Measurements from ENCODE around the gene TUBG2. TPM values are rescaled to one million over a fixed set of nuclear protein-coding genes. Genes with fewer than 3 reads are reported as not detected.
"Not testable (repeated sequence)": the region's sequence is repeated elsewhere in the genome, so short reads cannot be mapped to it uniquely, and the experiment has no call there.

Gene TUBG2
- total RNA-seq, 1 donor from 2014 or later, result 26.9 TPM

- H3K9me3 Mint-ChIP-seq (ENCODE audit: low read depth), result no peaks in the 10 kb centered on the region
- no peak overlapping the region for H3K4me3 Mint-ChIP-seq (ENCODE audit: low read depth)
- DNase-seq (ENCODE audit: low spot score, unreplicated experiment), result peak; percentile 10
- H3K27ac Mint-ChIP-seq, result no peak overlapping the region
- TF ChIP-seq CTCF (IDR thresholded peaks at IDR 0.05; ENCODE audit: unreplicated experiment), result peak; percentile 11
- H3K36me3 Mint-ChIP-seq (ENCODE audit: insufficient read depth), result peaks cover 9% of the 10 kb centered on the region
- H3K4me1 Mint-ChIP-seq (ENCODE audit: low read depth), result peaks cover 5% of the 10 kb centered on the region
- no peaks in the 10 kb centered on the region for H3K27me3 Mint-ChIP-seq
Observed at GRCh38 chr17:42618442-42619150, 40.5 kb upstream of the TUBG2 start.

GRCh38 chr17:42621987-42622386 is 37.1 kb upstream of the TUBG2 start:
- not testable (repeated sequence) for DNase-seq (ENCODE audit: low spot score, unreplicated experiment); H3K36me3 Mint-ChIP-seq (ENCODE audit: insufficient read depth); H3K4me3 Mint-ChIP-seq (ENCODE audit: low read depth); H3K9me3 Mint-ChIP-seq (ENCODE audit: low read depth); H3K4me1 Mint-ChIP-seq (ENCODE audit: low read depth); H3K27ac Mint-ChIP-seq; H3K27me3 Mint-ChIP-seq

- TF ChIP-seq CTCF (IDR thresholded peaks at IDR 0.05; ENCODE audit: unreplicated experiment), result no peak
- no peaks in the 10 kb centered on the region for H3K9me3 Mint-ChIP-seq (ENCODE audit: low read depth)
- no peaks in the 10 kb centered on the region for H3K36me3 Mint-ChIP-seq (ENCODE audit: insufficient read depth)
- DNase-seq (ENCODE audit: low spot score, unreplicated experiment), result no peak
- H3K4me3 Mint-ChIP-seq (ENCODE audit: low read depth), result no peak overlapping the region
- H3K27ac Mint-ChIP-seq, result no peak overlapping the region
- H3K27me3 Mint-ChIP-seq, result no peaks in the 10 kb centered on the region
- peaks cover 5% of the 10 kb centered on the region for H3K4me1 Mint-ChIP-seq (ENCODE audit: low read depth)
Observed at GRCh38 chr17:42623271-42623670, 35.8 kb upstream of the TUBG2 start.

GRCh38 chr17:42623732-42624596 is 35.1 kb upstream of the TUBG2 start:
- Mint-ChIP-seq H3K4me1 (ENCODE audit: low read depth) (peaks cover 3% of the 10 kb centered on the region), H3K9me3 (ENCODE audit: low read depth) (no peaks in the 10 kb centered on the region), H3K36me3 (ENCODE audit: insufficient read depth) (no peaks in the 10 kb centered on the region), H3K27ac (no peak overlapping the region), H3K4me3 (ENCODE audit: low read depth) (no peak overlapping the region), H3K27me3 (no peaks in the 10 kb centered on the region)
- no peak for DNase-seq (ENCODE audit: low spot score, unreplicated experiment)
- TF ChIP-seq CTCF (IDR thresholded peaks at IDR 0.05; ENCODE audit: unreplicated experiment), result no peak

- DNase-seq (ENCODE audit: low spot score, unreplicated experiment); H3K36me3 Mint-ChIP-seq (ENCODE audit: insufficient read depth); H3K4me3 Mint-ChIP-seq (ENCODE audit: low read depth); H3K9me3 Mint-ChIP-seq (ENCODE audit: low read depth); H3K27me3 Mint-ChIP-seq; H3K4me1 Mint-ChIP-seq (ENCODE audit: low read depth): not testable (repeated sequence)
- H3K27ac Mint-ChIP-seq, result peak overlapping the region; percentile 5
Observed at GRCh38 chr17:42627032-42627764, 31.9 kb upstream of the TUBG2 start.

GRCh38 chr17:42629411-42630009 is 29.6 kb upstream of the TUBG2 start:
- Mint-ChIP-seq H3K36me3 (ENCODE audit: insufficient read depth) (no peaks in the 10 kb centered on the region), H3K4me3 (ENCODE audit: low read depth) (no peak overlapping the region), H3K9me3 (ENCODE audit: low read depth) (no peaks in the 10 kb centered on the region), H3K27ac (no peak overlapping the region), H3K4me1 (ENCODE audit: low read depth) (peaks cover 8% of the 10 kb centered on the region), H3K27me3 (no peaks in the 10 kb centered on the region)
- no peak for DNase-seq (ENCODE audit: low spot score, unreplicated experiment)
- no peak for TF ChIP-seq CTCF (IDR thresholded peaks at IDR 0.05; ENCODE audit: unreplicated experiment)
